PC-3 (cell line): Measurements from ENCODE around the gene BICRAL.

Source experiments
- CTCF ChIP-seq: fragments of 300-600 bp; sonication (generic); conservative IDR thresholded peaks from 2 replicates; pipeline ENCODE4 v1.5.1; 2017; ENCODE audit warnings: antibody characterized with exemption, low read depth, mild to moderate bottlenecking, low read length
- EZH2 ChIP-seq: fragments of 300-600 bp; sonication (generic); IDR thresholded peaks from one replicate; pipeline ENCODE4 v1.6.1; 2017; ENCODE audit warnings: antibody characterized with exemption, mild to moderate bottlenecking, low read length; ENCODE audit not compliant: unreplicated experiment
- EZH2phosphoT487 ChIP-seq: fragments of 300-600 bp; sonication (generic); IDR thresholded peaks from 2 replicates; pipeline ENCODE4 v1.6.1; 2018; ENCODE audit warnings: mild to moderate bottlenecking, antibody characterized with exemption, low read length, borderline replicate concordance

GRCh38 chr6:42781546-42781795 lies 381 bp upstream of the BICRAL start:
- TF ChIP-seq CTCF (no peak), EZH2 (no peak), EZH2phosphoT487 (no peak)
